ENCODE results near the gene PARN. TPM values are rescaled to one million over a fixed set of nuclear protein-coding genes. Genes with fewer than 3 reads are reported as not detected.

The PARN gene
- total and polyA plus RNA-seq, 4 donors, result 12.3 to 44.4 (median 25.2) TPM

DNA sequence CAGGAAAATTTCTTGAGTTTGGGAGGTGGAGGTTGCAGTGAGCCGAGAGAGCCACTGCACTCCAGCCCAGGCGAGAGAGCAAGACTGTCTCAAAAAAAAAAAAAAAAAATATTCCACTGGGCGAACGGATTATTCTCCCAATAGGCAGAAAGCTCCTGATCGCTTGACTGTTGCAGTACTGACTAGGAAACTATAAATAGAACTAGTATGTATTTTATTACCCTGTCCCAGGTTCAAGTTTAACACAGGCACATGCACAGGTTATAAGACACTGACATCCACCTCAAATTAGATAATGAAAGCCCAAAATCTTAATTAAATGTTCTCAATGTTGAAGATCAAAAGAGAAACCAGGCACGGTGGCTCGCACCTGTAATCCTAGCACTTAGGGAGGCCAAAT, 11.5 kb downstream of the PARN start:
- WGBS, 2 donors, result 81 to 99% methylated on average over 7 of the region's 7 CpGs
- H3K9me3 ChIP-seq (ENCODE audit: control insufficient read depth in 4 of 4, insufficient read depth in 3 of 4, low read length in 3 of 4), result no peaks in the 10 kb centered on the region
- ATAC-seq (ENCODE audit: insufficient read depth, low FRiP score) (no peak), DNase-seq (no peak)
- H3K27ac ChIP-seq (ENCODE audit: low read depth in 1 of 2, low read length in 1 of 2), result no peak overlapping the region
- H3K9ac ChIP-seq (ENCODE audit: insufficient read depth in 1 of 2, low read length in 2 of 2), result no peak overlapping the region
- H3K27me3 ChIP-seq (ENCODE audit: control insufficient read depth in 3 of 3, insufficient read depth in 3 of 3, low read length in 2 of 3), result no peaks in the 10 kb centered on the region
- H3K4me1 ChIP-seq (ENCODE audit: control insufficient read depth in 5 of 5, insufficient read depth in 5 of 5, low read length in 5 of 5), result no peaks in the 10 kb centered on the region
- H3K4me3 ChIP-seq, result no peak overlapping the region
- TF ChIP-seq, protein P1, sequence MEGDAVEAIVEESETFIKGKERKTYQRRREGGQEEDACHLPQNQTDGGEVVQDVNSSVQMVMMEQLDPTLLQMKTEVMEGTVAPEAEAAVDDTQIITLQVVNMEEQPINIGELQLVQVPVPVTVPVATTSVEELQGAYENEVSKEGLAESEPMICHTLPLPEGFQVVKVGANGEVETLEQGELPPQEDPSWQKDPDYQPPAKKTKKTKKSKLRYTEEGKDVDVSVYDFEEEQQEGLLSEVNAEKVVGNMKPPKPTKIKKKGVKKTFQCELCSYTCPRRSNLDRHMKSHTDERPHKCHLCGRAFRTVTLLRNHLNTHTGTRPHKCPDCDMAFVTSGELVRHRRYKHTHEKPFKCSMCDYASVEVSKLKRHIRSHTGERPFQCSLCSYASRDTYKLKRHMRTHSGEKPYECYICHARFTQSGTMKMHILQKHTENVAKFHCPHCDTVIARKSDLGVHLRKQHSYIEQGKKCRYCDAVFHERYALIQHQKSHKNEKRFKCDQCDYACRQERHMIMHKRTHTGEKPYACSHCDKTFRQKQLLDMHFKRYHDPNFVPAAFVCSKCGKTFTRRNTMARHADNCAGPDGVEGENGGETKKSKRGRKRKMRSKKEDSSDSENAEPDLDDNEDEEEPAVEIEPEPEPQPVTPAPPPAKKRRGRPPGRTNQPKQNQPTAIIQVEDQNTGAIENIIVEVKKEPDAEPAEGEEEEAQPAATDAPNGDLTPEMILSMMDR (IDR thresholded peaks at IDR 0.05; ENCODE audit: control extremely low read depth, extremely low read depth), result no peak
- H3K36me3 ChIP-seq (ENCODE audit: control insufficient read depth in 4 of 4, insufficient read depth in 4 of 4, low read length in 4 of 4), result peaks cover 9 to 16% (median 14%) of the 10 kb centered on the region in 4 donors

DNA sequence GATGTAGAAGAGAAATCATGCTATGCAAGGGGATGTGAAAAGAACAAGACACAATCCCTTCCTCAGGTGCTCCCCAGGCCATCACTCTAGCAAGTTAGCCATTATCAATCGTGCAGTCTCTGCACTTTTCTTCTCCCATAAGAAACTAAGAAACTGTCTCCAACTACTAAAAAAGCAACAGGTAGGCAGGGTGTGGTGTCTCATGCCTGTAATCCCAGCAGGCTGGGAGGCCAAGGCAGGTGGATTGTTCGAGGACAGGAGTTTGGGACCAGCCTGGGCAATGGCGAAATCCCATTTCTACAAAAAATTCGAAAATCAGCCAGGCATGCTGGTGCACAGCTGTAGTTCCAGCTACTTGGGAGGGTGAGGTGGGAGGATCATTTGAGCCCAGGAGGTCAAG, 13.8 kb downstream of the PARN start:
- Histone ChIP-seq H3K27ac (ENCODE audit: low read depth in 1 of 2, low read length in 1 of 2) (no peak overlapping the region), H3K4me3 (no peak overlapping the region), H3K36me3 (ENCODE audit: control insufficient read depth in 4 of 4, insufficient read depth in 4 of 4, low read length in 4 of 4) (peaks cover 2 to 17% (median 14%) of the 10 kb centered on the region in 4 donors), H3K9ac (ENCODE audit: insufficient read depth in 1 of 2, low read length in 2 of 2) (no peak overlapping the region), H3K4me1 (ENCODE audit: control insufficient read depth in 5 of 5, insufficient read depth in 5 of 5, low read length in 5 of 5) (no peaks in the 10 kb centered on the region), H3K27me3 (ENCODE audit: control insufficient read depth in 3 of 3, insufficient read depth in 3 of 3, low read length in 2 of 3) (no peaks in the 10 kb centered on the region), H3K9me3 (ENCODE audit: control insufficient read depth in 4 of 4, insufficient read depth in 3 of 4, low read length in 3 of 4) (no peaks in the 10 kb centered on the region)
- DNase-seq, result no peak
- WGBS, 2 donors, result 95 to 96% methylated on average over 4 of the region's 4 CpGs
- TF ChIP-seq, protein P1 (IDR thresholded peaks at IDR 0.05; ENCODE audit: control extremely low read depth, extremely low read depth), result no peak
- no peak for ATAC-seq (ENCODE audit: insufficient read depth, low FRiP score)

- H3K9ac ChIP-seq (ENCODE audit: insufficient read depth in 1 of 2, low read length in 2 of 2), result no peak overlapping the region
- ATAC-seq (ENCODE audit: insufficient read depth, low FRiP score) (no peak), DNase-seq (no peak)
- no peaks in the 10 kb centered on the region for H3K27me3 ChIP-seq (ENCODE audit: control insufficient read depth in 3 of 3, insufficient read depth in 3 of 3, low read length in 2 of 3)
- no peak overlapping the region for H3K27ac ChIP-seq (ENCODE audit: low read depth in 1 of 2, low read length in 1 of 2)
- H3K4me3 ChIP-seq, result no peak overlapping the region
- H3K9me3 ChIP-seq (ENCODE audit: control insufficient read depth in 4 of 4, insufficient read depth in 3 of 4, low read length in 3 of 4), result no peaks in the 10 kb centered on the region
- H3K36me3 ChIP-seq (ENCODE audit: control insufficient read depth in 4 of 4, insufficient read depth in 4 of 4, low read length in 4 of 4), result peaks cover 2 to 29% (median 25%) of the 10 kb centered on the region in 4 donors
- WGBS, 2 donors, result 96 to 99% methylated on average over 4 of the region's 4 CpGs
- no peaks in the 10 kb centered on the region for H3K4me1 ChIP-seq (ENCODE audit: control insufficient read depth in 5 of 5, insufficient read depth in 5 of 5, low read length in 5 of 5)
- TF ChIP-seq, protein P1 (IDR thresholded peaks at IDR 0.05; ENCODE audit: control extremely low read depth, extremely low read depth), result no peak
Measured at GRCh38 chr16:14613991-14614390, 16.1 kb downstream of the PARN start.

- peaks cover 9 to 35% (median 29%) of the 10 kb centered on the region in 4 donors for H3K36me3 ChIP-seq (ENCODE audit: control insufficient read depth in 4 of 4, insufficient read depth in 4 of 4, low read length in 4 of 4)
- H3K4me1 ChIP-seq (ENCODE audit: control insufficient read depth in 5 of 5, insufficient read depth in 5 of 5, low read length in 5 of 5), result no peaks in the 10 kb centered on the region
- ATAC-seq (ENCODE audit: insufficient read depth, low FRiP score) (no peak), DNase-seq (no peak)
- 95 to 98% methylated on average over 14 of the region's 14 CpGs for WGBS, 2 donors
- H3K9me3 ChIP-seq (ENCODE audit: control insufficient read depth in 4 of 4, insufficient read depth in 3 of 4, low read length in 3 of 4), result no peaks in the 10 kb centered on the region
- no peaks in the 10 kb centered on the region for H3K27me3 ChIP-seq (ENCODE audit: control insufficient read depth in 3 of 3, insufficient read depth in 3 of 3, low read length in 2 of 3)
- TF ChIP-seq, protein P1 (IDR thresholded peaks at IDR 0.05; ENCODE audit: control extremely low read depth, extremely low read depth), result no peak
- no peak overlapping the region for H3K9ac ChIP-seq (ENCODE audit: insufficient read depth in 1 of 2, low read length in 2 of 2)
- no peak overlapping the region for H3K27ac ChIP-seq (ENCODE audit: low read depth in 1 of 2, low read length in 1 of 2)
- H3K4me3 ChIP-seq, result no peak overlapping the region
Measured at GRCh38 chr16:14611660-14612059, 18.4 kb downstream of the PARN start.

Measured in lung (tissue), 12 donors.